ENCODE data around the gene HMGCL. TPM values are rescaled to one million over a fixed set of nuclear protein-coding genes. Genes with fewer than 3 reads are reported as not detected.

The HMGCL gene
- total and polyA plus RNA-seq, 2 of the 13 experiments (the other 11 are each of a cell fraction or from before 2014, with no cell fraction given), result 21.3 to 41.4 TPM

- peak; percentile 79; the same call in 1 of the 2 replicates for TF ChIP-seq ZNF331 (CRISPR knock-in tag; IDR thresholded peaks at IDR 0.05)
- TF ChIP-seq ZBTB20 (CRISPR knock-in tag; IDR thresholded peaks at IDR 0.05; ENCODE audit: borderline replicate concordance, low read depth), result 0 out of 2 replicates have a peak, but pooled peaks have one; percentile 84
- no peak for TF ChIP-seq NCOA1 (CRISPR knock-in tag; IDR thresholded peaks at IDR 0.05)
- no peak for TF ChIP-seq ATF1 (CRISPR knock-in tag; IDR thresholded peaks at IDR 0.05)
- peak; percentile 76; the same call in 1 of the 2 replicates for TF ChIP-seq ZBTB4 (CRISPR knock-in tag; IDR thresholded peaks at IDR 0.05; ENCODE audit: borderline replicate concordance)
- 0 out of 2 replicates have a peak, but pooled peaks have one; percentile 41 for TF ChIP-seq ZNF639 (CRISPR knock-in tag; conservative IDR thresholded peaks at IDR 0.05)
- 0 out of 2 replicates have a peak, but pooled peaks have one; percentile 28 for TF ChIP-seq HES4 (CRISPR knock-in tag; IDR thresholded peaks at IDR 0.05; ENCODE audit: borderline replicate concordance)
- no peak for TF ChIP-seq ZNF512B (CRISPR knock-in tag; IDR thresholded peaks at IDR 0.05; ENCODE audit: borderline replicate concordance)
- TF ChIP-seq TFDP2 (CRISPR knock-in tag; IDR thresholded peaks at IDR 0.05), result 0 out of 2 replicates have a peak, but pooled peaks have one; percentile 49
- 0 out of 2 replicates have a peak, but pooled peaks have one; percentile 33 for TF ChIP-seq HINFP (CRISPR knock-in tag; IDR thresholded peaks at IDR 0.05; ENCODE audit: low read depth)
- TF ChIP-seq NR1H2 (CRISPR knock-in tag; IDR thresholded peaks at IDR 0.05; ENCODE audit: borderline replicate concordance, low read depth), result no peak
- TF ChIP-seq ZNF256 (CRISPR knock-in tag; conservative IDR thresholded peaks at IDR 0.05), result 0 out of 2 replicates have a peak, but pooled peaks have one; percentile 77
- TF ChIP-seq ATAD3A (CRISPR knock-in tag; IDR thresholded peaks at IDR 0.05), result no peak
- peak; percentile 93 for TF ChIP-seq ZSCAN31 (CRISPR knock-in tag; IDR thresholded peaks at IDR 0.05; ENCODE audit: low read depth)
- TF ChIP-seq ZNF549 (CRISPR knock-in tag; IDR thresholded peaks at IDR 0.05), result no peak
- TF ChIP-seq ZNF180 (CRISPR knock-in tag; IDR thresholded peaks at IDR 0.05; ENCODE audit: borderline replicate concordance, low read depth), result no peak
- peak; percentile 63; the same call in 1 of the 2 replicates for TF ChIP-seq MAZ (IDR thresholded peaks at IDR 0.05; ENCODE audit: borderline replicate concordance, low read depth, low read length)
- peak; percentile 91 for TF ChIP-seq MAZ (CRISPR knock-in tag; IDR thresholded peaks at IDR 0.05; ENCODE audit: low read depth)
Measured at GRCh38 chr1:23825076-23825761, at the start of gene HMGCL (continued).
